Hepatocyte (in vitro differentiated cells): ENCODE measurements around the gene SDSL.

ENCODE experiments used
- CTCF ChIP-seq: fragments of 200-600 bp; sonication (generic); IDR thresholded peaks from 2 replicates; pipeline ENCODE4 v1.5.1; 2016; ENCODE audit warnings: antibody characterized with exemption, mild to moderate bottlenecking; ENCODE audit not compliant: poor library complexity
- EZH2 ChIP-seq: fragments of 200-600 bp; sonication (generic); IDR thresholded peaks from 2 replicates; pipeline ENCODE4 v1.6.1; 2016; ENCODE audit warnings: antibody characterized with exemption, mild to moderate bottlenecking, borderline replicate concordance

DNA sequence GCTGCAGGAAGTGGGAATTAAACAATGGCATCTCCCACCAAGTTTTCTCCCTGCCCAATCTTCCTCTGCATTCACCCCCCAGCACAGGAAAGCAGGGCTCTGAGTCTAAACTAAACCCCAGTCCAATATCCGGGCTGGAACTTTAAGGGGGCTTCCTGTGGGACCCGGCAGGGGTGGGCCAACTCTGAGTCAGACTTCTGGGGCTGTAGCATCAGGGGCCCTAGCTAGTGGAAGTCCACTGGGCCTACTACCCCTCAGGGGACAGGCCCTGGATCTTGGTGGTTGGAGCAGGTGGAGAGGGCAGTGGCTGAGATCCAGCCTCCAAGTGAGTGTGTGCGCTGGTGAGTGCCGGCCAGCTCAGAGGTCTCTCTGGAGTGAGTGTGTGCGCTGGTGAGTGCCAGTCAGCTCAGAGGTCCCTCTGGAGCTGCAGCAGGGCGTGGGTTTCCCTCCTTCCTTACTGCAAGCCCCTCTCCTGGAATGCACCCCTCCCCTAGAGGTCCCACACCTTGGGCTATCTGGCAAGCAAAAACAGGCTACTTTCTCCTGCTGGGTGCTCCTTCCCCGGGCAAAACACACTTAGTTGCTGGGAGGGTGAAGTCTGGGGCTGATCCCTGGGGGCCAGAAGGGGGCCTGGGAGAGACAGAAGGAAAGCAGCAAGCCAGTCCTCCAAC, 55.1 kb downstream of the SDSL start:
- no peak for TF ChIP-seq CTCF
- no peak for TF ChIP-seq EZH2
